Frontal cortex (tissue), 4 donors: ENCODE results near the gene DSCAM. TPM values are rescaled to one million over a fixed set of nuclear protein-coding genes. Genes with fewer than 3 reads are reported as not detected.

Experiments
- DNase-seq, 2 donors: peaks; one replicate each; pipeline ENCODE4 v3.0.0; 2012; ENCODE audit warnings: low spot score in 2 of 2
- FAIRE-seq: peaks from 2 replicates; lab custom pipeline; 2012; peaks lifted over from hg19 to GRCh38; lab: Jason Lieb, UNC
- total RNA-seq: library from RNA; depleted of rRNA; stranded (reverse); fragments of >200 nt; gene quantifications from one replicate; pipeline ENCODE4 v1.2.3, GENCODE V29; 2014
- donor health status: control.
- donor health status: control.
- donor health status: control.

The DSCAM gene
- total RNA-seq, 1 donor from 2014 or later: 11.8 TPM

GRCh38 chr21:40792691-40793456, 54.1 kb downstream of the DSCAM start:
- no peak for DNase-seq
- no peak for FAIRE-seq

DNA sequence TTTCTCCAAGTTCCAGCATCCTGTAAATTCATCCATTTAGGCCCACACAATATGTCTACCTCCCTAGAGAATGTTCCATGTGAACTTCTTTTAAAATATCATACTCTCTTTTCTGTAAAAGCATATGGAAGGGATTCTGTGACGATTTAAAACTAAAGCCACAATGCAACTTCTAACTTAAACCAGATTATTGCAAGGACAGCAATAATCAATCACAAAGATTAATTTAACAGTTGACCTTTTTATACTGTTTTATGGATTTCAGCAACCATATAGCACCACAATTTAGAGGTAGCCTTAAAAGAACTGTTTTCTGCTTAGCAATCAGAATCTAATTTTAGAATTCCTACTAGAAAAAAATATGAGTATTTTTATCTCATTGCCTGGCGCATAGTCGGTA, 58.3 kb downstream of the DSCAM start:
- FAIRE-seq: no peak
- DNase-seq: no peak

- FAIRE-seq (no peak), DNase-seq (no peak)
Measured at GRCh38 chr21:40783404-40783803, 63.6 kb downstream of the DSCAM start.

DNA sequence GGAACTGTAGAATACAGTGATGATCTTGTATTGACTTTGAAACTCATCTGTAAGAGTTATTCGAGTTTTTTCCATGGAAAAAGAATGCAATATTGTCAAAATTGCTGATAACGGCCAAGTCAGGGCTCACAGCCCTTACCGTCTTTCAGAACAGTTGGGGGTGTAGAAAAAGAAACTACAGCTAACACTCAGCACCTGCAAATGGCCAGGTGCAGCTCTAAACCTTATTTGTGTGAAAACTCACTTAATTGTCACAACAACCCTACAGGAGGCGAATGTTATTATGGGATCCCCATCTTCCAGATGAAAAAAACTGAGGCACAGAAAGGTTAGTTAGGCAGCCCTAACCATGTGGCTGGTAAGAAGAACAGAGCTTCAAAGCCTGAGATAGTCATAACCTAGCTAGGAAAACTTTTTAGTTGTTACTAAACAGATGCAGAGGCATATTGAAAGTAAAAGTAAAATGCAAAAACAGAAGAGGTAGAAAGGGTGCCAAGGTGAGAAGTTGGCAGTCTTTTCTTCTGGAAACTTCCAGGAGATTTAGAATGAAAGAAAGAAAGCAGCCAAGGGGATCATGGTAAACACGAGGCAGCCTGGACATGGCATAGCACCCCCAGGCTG, 76.4 kb downstream of the DSCAM start:
- no peak for DNase-seq
- no peak for FAIRE-seq

- no peak for DNase-seq
- no peak for FAIRE-seq
Measured at GRCh38 chr21:40769231-40769630, 77.7 kb downstream of the DSCAM start.

DNA sequence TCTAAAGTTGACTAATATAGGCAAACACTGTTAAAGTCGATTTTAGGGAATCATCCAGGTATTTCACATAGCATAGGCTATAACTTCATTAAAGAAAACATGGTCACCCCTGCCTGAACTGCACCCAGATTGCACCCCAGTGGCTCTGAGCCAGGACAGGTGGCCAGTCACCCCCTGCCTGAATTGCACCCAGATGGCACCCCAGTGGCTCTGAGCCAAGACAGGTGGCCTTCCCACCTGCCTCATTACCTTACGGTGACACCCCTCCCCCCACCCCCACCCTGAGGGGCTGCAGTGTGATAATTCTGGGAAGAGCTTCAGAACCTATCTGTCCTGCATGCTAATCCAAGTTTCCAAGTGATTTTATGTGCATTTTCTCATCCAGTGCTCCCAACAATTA, 78.9 kb downstream of the DSCAM start:
- no peak for DNase-seq

GRCh38 chr21:40766381-40766780, 80.6 kb downstream of the DSCAM start:
- no peak for DNase-seq
- FAIRE-seq: no peak

More for the DNA sequence above, 78.9 kb downstream of the DSCAM start:
- no peak for FAIRE-seq

GRCh38 chr21:40765811-40766210, 81.1 kb downstream of the DSCAM start:
- DNase-seq (no peak), FAIRE-seq (no peak)

- DNase-seq: no peak
- FAIRE-seq: no peak
Measured at GRCh38 chr21:40760821-40761220, 86.1 kb downstream of the DSCAM start.

DNA sequence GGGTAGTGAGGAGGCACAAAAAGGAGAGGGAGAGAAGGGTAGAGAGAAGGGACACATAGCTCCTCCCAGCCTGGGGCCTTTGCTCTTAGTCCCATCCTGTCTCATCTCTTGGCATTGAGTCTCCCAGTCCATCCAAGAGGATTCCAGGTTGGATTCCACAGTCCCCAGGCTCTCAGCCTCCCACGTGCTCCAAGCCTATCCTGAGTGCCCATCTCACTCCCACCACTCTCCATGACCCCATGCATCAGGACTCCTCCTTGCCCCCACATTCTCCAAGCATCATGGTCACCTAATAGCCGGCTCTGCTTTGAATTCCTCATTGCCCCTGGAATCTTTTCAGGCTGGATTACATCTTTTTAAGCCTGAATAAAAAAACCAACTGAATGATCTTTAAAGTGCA, 87.9 kb downstream of the DSCAM start:
- no peak for FAIRE-seq

DNA sequence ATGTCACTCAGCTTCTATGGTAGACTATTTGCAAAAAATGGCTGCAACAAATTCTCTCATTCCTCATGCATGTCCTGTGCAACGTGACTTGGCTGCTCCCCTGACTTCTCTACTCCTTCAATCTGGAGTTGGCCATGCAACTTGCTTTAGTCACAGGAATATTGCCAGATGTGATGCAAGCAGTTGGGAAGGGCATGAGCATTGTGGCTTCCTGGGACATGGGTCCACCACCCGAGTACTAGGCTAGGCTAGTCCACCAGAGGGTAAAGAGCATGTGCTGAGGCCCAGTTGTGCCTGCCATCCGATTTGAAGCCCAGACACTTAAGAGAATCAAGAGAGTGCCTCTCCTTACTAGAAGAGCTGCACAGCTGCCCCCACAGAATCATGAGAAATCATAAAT, 89.6 kb downstream of the DSCAM start:
- DNase-seq: no peak
- no peak for FAIRE-seq

More for the DNA sequence above, 87.9 kb downstream of the DSCAM start:
- DNase-seq: no peak

DNA sequence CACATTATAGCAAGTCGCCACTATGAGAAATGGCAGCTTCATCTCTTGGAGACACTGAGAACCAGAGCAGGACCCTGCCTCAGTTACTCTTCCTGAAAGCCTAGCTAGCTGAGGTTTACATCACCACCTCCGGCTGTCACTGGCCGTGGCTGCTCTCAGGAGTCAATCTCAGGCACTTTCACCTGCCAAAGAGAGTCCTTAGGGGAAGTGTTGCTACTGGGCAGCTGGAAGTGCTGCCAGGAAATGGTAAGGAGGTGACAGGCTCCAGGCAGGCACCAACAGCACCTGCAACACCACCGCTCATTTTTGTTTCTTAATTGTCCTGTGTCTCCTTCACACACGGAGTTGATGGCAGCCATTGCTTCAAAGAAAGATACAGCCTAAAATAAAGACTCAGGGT, 92.5 kb downstream of the DSCAM start:
- no peak for DNase-seq
- FAIRE-seq: no peak

DNA sequence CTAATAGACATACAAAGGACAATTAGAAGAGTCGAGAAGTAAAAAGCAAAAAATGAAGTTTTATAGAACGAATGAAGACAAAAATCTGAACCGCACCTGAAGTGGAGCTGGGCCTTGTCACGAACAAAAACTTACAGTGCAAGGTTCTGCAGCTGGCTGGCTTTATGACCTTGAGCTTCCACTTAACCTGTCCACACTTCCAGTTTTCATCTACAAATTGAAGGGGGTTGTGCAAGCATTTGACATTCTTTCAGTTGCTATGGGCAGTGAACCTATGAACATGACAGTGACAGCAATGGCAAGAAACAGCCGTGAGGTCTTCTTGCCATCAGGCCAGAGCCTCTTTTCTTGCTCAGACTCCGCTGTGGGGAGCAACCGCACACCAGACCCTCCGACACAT, 93.2 kb downstream of the DSCAM start:
- no peak for DNase-seq
- FAIRE-seq: no peak

- FAIRE-seq (no peak), DNase-seq (no peak)
Measured at GRCh38 chr21:40752125-40752524, 94.8 kb downstream of the DSCAM start.

DNA sequence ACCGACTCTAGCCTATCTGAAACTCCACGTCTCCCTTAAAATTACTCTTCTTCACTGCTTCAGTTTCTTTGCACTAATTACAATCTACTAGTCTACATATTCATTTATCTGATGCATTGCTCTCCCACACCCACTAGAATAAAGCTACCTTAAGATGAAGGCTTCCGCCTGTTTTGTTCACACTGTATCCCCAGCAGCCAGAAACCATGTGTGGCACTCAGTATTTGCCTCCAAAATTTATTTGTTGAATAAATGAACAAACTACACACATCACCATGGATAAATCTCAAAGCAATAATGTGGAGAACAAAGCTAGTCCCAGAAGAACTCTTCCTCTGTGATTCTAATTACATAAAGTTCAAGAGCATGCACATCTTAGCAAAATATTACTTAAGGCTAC, 95.7 kb downstream of the DSCAM start:
- no peak for DNase-seq
- FAIRE-seq: no peak

DNA sequence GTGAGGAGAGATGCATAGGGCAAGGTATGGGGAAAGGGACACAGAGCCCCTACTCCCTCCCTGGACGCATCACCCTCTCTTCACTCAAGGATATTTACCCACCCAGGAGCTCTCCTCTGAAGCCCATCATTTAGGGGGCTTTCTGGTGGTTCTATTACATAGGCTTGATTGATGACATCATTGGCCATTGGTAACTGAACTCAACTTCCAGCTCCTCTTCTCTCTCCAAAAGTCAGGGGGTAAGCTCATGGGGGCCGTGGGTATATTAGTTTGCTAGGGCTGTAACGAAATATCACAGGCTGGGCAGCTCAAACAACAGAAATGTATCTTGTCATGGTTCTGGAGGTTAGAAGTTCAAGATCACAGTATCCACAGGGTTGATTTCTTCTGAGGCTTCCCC, 110.8 kb downstream of the DSCAM start:
- DNase-seq (no peak), FAIRE-seq (no peak)

- DNase-seq: no peak
- FAIRE-seq: no peak
Measured at GRCh38 chr21:40733024-40733397, 113.9 kb downstream of the DSCAM start.

DNA sequence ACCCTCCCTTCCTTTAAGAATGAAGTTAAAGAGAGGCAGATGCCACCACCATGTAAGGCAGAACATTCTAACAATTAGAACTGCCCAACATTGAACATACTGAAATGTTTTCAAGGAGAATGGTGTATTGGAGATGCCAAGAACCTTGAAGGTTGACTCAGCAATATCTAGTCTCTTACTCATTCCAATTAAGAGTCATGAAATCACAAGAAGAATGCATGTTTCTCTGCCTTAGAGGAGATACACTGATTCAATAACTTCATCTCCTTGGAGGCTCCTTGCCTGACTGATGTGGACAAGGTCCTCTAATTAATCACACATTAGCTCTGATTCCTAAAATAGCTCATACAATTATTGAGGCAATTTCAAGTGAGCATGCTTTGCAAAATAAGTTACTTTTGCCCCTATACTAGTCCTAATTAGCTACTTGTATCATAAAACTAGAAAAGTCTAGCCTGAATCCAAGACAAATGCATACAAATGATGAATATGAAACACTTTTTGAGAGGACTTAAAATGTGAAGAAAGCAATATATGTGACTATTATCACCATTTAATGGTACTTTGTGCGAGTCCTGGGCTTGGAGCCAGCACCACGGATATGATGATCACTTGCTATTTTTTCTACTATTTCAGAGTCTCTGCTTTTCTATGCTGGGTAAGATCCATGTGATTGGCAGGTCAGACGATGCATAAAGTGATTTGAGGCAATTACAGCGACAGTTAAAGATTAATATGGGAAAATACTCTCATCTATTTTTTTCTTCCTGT, 114.5 kb downstream of the DSCAM start:
- DNase-seq (no peak), FAIRE-seq (no peak)

DNA sequence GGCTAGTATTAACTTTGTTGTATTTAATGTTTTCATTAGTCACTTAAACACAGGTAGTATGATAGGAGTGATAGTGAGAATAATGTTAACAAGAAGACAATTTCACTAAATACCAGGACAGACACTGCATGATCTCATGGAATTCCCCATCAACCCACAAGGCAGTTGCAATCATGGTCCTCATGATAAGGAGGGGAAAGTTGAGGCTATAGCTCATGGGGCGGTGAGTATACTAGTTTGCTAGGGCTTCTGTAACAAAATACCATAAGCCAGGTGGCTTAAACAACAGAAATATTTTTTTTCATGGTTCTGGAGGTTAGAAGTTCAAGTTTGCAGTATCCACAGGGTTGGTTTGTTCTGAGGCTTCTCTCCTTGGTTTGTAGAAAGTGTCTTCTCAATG, 115.8 kb downstream of the DSCAM start:
- no peak for FAIRE-seq

DNA sequence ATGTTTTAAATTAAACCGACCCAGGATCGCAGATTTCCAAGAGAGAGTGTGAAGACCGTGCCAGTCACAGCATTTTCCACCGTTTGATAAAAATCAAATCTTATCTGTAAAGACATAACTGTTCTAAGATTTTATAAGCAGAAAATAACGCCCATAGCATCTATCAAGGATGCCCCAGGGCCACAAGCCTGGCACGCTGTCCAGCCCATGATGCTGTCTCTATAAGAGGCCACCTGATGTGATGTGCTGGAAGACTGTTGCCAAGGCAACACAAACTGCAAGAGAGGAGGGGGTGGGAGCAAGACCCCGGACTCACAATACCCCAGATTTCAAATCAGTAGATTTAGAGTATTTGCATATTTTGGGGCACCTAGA, 116.5 kb downstream of the DSCAM start:
- DNase-seq: no peak
- no peak for FAIRE-seq

More for the DNA sequence above, 115.8 kb downstream of the DSCAM start:
- no peak for DNase-seq

DNA sequence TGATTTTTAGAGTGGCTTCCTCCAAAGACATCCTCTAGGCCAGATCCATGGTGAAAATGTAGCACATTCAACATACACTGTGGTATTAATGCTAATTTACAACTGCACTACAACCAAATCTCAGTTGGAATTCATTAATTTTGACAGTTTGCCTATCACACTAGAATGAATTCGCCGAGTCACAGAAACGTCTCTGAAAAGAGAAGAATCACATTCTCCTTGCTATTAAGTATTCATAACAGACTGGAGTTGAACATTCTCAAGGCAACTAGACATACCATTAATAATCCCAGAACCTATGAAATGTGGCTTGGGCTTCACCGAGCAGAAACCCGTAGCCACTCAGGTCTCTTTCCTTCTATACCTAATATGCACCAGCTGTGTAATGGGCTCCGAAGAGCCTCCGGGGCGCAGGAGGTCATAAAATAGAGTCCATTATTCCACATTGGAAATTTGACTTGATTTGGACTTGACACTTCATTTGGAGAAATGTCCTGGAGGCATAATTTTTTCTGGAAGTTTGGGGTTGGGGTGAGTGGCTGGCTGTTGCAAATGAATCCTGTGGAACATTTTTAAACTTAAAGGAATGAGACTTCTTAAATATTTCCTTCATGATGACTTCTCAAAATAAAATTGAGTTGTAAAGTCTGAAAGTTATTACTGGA, 117.1 kb downstream of the DSCAM start:
- no peak for FAIRE-seq
- no peak for DNase-seq
